Calu3 (cell line): Measurements from ENCODE around the gene KCP. TPM values are rescaled to one million over a fixed set of nuclear protein-coding genes. Genes with fewer than 3 reads are reported as not detected.

Source experiments
- BruUV-seq: library from RNA; stranded (reverse); fragments of 400-500 nt; replicated peaks from 2 replicates; lab custom pipeline; 2021; lab: Mats Ljungman, UMichigan
- CTCF ChIA-PET: fragments of 300-600 bp; sonication (Branson Sonifier 250); formaldehyde crosslinking; loops from one replicate; lab custom pipeline; 2022; ENCODE audit warnings: antibody characterized with exemption; lab: Charles Lee
- DNase-seq: peaks from one replicate; pipeline ENCODE4 v3.0.0; 2022
- H3K27ac Mint-ChIP-seq: one replicate; pipeline ENCODE4 v1.8.0; 2022; ENCODE audit warnings: mixed read lengths; ENCODE audit not compliant: unreplicated experiment
- H3K27me3 Mint-ChIP-seq: one replicate; pipeline ENCODE4 v1.8.0; 2022; ENCODE audit warnings: mixed read lengths; ENCODE audit not compliant: unreplicated experiment
- H3K36me3 Mint-ChIP-seq: one replicate; pipeline ENCODE4 v1.8.0; 2022; ENCODE audit warnings: mild to moderate bottlenecking, moderate library complexity, mixed read lengths; ENCODE audit not compliant: insufficient read depth, unreplicated experiment
- H3K4me1 Mint-ChIP-seq: one replicate; pipeline ENCODE4 v1.8.0; 2022; ENCODE audit warnings: mild to moderate bottlenecking, low read depth, mixed read lengths; ENCODE audit not compliant: unreplicated experiment
- H3K4me3 Mint-ChIP-seq: one replicate; pipeline ENCODE4 v1.8.0; 2022; ENCODE audit warnings: mild to moderate bottlenecking, low read depth, moderate library complexity, mixed read lengths; ENCODE audit not compliant: unreplicated experiment
- H3K9me3 Mint-ChIP-seq: one replicate; pipeline ENCODE4 v1.8.0; 2022; ENCODE audit warnings: low read depth, mixed read lengths; ENCODE audit not compliant: unreplicated experiment
- CTCF ChIP-seq: fragments of 200-600 bp; IDR thresholded peaks from one replicate; pipeline ENCODE4 v1.8.0; 2022; ENCODE audit warnings: antibody characterized with exemption; ENCODE audit not compliant: unreplicated experiment
- intact Hi-C: fragments of 100-400 bp; cut with micrococcal nuclease; formaldehyde crosslinking; loops from one replicate; pipeline ENCODE4 v1.10.0; 2022; ENCODE audit not compliant: unreplicated experiment
- total RNA-seq: library from RNA; stranded (reverse); gene quantifications from 2 replicates; pipeline ENCODE4 v1.2.3, GENCODE V29; 2022

KCP gene
- total RNA-seq, 1 experiment from 2014 or later = 6.8 TPM

GRCh38 chr7:128894101-128894440 lies 16.4 kb downstream of the KCP start:
- intact Hi-C loops = no loop called here
- no peak overlapping the region for H3K27ac Mint-ChIP-seq
- H3K9me3 Mint-ChIP-seq = no peaks in the 10 kb centered on the region
- CTCF ChIA-PET = interaction anchor here (0.6 kb wide), 1 partner anchor 12 kb away, joined by 3 read pairs; no protein-coding TSS in a partner anchor
- H3K36me3 Mint-ChIP-seq = peaks cover 46% of the 10 kb centered on the region
- peaks cover 15% of the 10 kb centered on the region for H3K4me1 Mint-ChIP-seq
- H3K27me3 Mint-ChIP-seq = no peaks in the 10 kb centered on the region
- no peak overlapping the region for H3K4me3 Mint-ChIP-seq
- no TSS peak for BruUV-seq
- no peak for TF ChIP-seq CTCF
- DNase-seq = no peak

- H3K4me1 Mint-ChIP-seq = peaks cover 15% of the 10 kb centered on the region
- BruUV-seq = TSS peak; percentile 62
- H3K27ac Mint-ChIP-seq = peak overlapping the region; percentile 52
- no peaks in the 10 kb centered on the region for H3K9me3 Mint-ChIP-seq
- no peak for TF ChIP-seq CTCF
- H3K36me3 Mint-ChIP-seq = peaks cover 46% of the 10 kb centered on the region
- DNase-seq = peak; percentile 92
- CTCF ChIA-PET = interaction anchor here (0.6 to 1.2 kb wide), 3 partner anchors 10 to 15 kb away, joined by 3 read pairs; no protein-coding TSS in a partner anchor
- peak overlapping the region; percentile 57 for H3K4me3 Mint-ChIP-seq
- intact Hi-C loops = no loop called here
- H3K27me3 Mint-ChIP-seq = no peaks in the 10 kb centered on the region
Measured at GRCh38 chr7:128893251-128894100, 17.0 kb downstream of the KCP start.

- BruUV-seq = no TSS peak
- DNase-seq = peak; percentile 49
- no peak for TF ChIP-seq CTCF
- H3K27me3 Mint-ChIP-seq = no peaks in the 10 kb centered on the region
- no peaks in the 10 kb centered on the region for H3K9me3 Mint-ChIP-seq
- peak overlapping the region; percentile 52 for H3K27ac Mint-ChIP-seq
- intact Hi-C loops = no loop called here
- peak overlapping the region; percentile 57 for H3K4me3 Mint-ChIP-seq
- H3K4me1 Mint-ChIP-seq = peaks cover 15% of the 10 kb centered on the region
- H3K36me3 Mint-ChIP-seq = peaks cover 46% of the 10 kb centered on the region
- CTCF ChIA-PET = interaction anchor here (0.6 to 1.2 kb wide), 2 partner anchors 9 to 15 kb away, joined by 3 read pairs; no protein-coding TSS in a partner anchor
Measured at GRCh38 chr7:128892521-128893250, 17.8 kb downstream of the KCP start.

- Mint-ChIP-seq H3K9me3 (no peaks in the 10 kb centered on the region), H3K27me3 (no peaks in the 10 kb centered on the region), H3K4me1 (peaks cover 15% of the 10 kb centered on the region), H3K4me3 (peak overlapping the region; percentile 57), H3K36me3 (peaks cover 46% of the 10 kb centered on the region), H3K27ac (no peak overlapping the region)
- no peak for TF ChIP-seq CTCF
- intact Hi-C loops = no loop called here
- CTCF ChIA-PET = no interaction called here
- BruUV-seq = no TSS peak
- DNase-seq = no peak
Measured at GRCh38 chr7:128891942-128892269, 18.6 kb downstream of the KCP start.
